Endothelial cell of umbilical vein (primary cell): ENCODE measurements around the gene PRDM8.

ENCODE experiments used
- EZH2 ChIP-seq: IDR thresholded peaks from 2 replicates; pipeline ENCODE4 v1.6.1; 2012; ENCODE audit warnings: borderline replicate concordance, low read depth, mild to moderate bottlenecking, moderate library complexity, low read length, inconsistent platforms; ENCODE audit not compliant: severe bottlenecking
- FOS ChIP-seq: IDR thresholded peaks from 2 replicates; pipeline ENCODE4 v1.6.1; 2011; ENCODE audit warnings: mild to moderate bottlenecking, low read length, moderate library complexity, borderline replicate concordance; ENCODE audit not compliant: insufficient read depth
- GATA2 ChIP-seq: IDR thresholded peaks from 2 replicates; pipeline ENCODE4 v1.7.0; 2011; ENCODE audit warnings: low read depth, mild to moderate bottlenecking, moderate library complexity, mixed read lengths, low read length; ENCODE audit not compliant: insufficient read length, insufficient read depth
- JUN ChIP-seq: IDR thresholded peaks from 2 replicates; pipeline ENCODE4 v1.6.1; 2011; ENCODE audit warnings: borderline replicate concordance, low read depth; ENCODE audit not compliant: insufficient read length, insufficient read depth
- MYC ChIP-seq: IDR thresholded peaks from one replicate; pipeline ENCODE4 v1.6.1; 2011; ENCODE audit warnings: mild to moderate bottlenecking, low read depth, low read length
- POLR2A ChIP-seq: IDR thresholded peaks from 2 replicates; pipeline ENCODE4 v1.6.1; 2012; ENCODE audit warnings: low read depth, mild to moderate bottlenecking, control low read depth, low read length
- POLR2AphosphoS5 ChIP-seq: IDR thresholded peaks from 2 replicates; pipeline ENCODE4 v1.6.1; 2012; ENCODE audit warnings: low read depth, mild to moderate bottlenecking, control low read depth, low read length, moderate library complexity; ENCODE audit not compliant: insufficient read depth
- TF ChIP-seq, protein P1 (sequence below), 2 donors: IDR thresholded peaks; 1 replicate in 1 of 2; 2 replicates in 1 of 2; pipeline ENCODE4 v1.5.1; 2011; ENCODE audit warnings: low read length in 2 of 2, mild to moderate bottlenecking in 2 of 2, moderate library complexity in 2 of 2, control low read depth in 1 of 2, inconsistent platforms in 1 of 2, low read depth in 1 of 2; ENCODE audit not compliant: insufficient read depth in 1 of 2; ENCODE audit errors: extremely low read depth in 1 of 2
- TF ChIP-seq, protein P2 (sequence below): IDR thresholded peaks from 2 replicates; pipeline ENCODE4 v1.6.1; 2011; ENCODE audit not compliant: insufficient read depth, insufficient read length

DNA sequence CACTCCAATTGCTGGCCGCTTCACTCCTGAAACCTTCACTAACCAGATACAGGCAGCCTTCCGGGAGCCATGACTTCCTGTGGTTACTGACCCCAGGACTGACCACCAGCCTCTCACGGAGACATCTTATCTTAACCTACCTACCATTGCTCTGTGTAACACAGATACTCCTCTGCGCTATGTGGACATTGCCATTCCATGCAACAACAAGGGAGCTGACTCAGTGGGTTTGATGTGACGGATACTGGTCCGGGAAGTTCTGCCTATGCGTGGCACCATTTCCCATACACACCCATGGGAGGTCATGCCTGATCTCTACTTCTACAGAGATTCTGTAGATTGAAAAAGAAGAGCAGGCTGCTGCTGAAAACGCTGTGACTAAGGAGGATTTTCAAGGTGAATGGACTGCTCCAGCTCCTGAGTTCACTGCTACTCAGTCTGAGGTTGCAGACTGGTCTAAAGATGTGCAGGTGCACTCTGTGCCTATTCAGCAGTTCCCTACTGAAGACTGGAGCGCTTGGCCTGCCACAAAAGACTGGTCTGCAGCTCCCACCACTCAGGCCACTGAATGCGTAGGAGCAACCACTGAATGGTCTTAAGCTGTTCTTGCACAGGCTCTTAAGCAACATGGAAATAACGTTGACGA lies 35.8 kb upstream of the PRDM8 start:
- TF ChIP-seq, protein P1, sequence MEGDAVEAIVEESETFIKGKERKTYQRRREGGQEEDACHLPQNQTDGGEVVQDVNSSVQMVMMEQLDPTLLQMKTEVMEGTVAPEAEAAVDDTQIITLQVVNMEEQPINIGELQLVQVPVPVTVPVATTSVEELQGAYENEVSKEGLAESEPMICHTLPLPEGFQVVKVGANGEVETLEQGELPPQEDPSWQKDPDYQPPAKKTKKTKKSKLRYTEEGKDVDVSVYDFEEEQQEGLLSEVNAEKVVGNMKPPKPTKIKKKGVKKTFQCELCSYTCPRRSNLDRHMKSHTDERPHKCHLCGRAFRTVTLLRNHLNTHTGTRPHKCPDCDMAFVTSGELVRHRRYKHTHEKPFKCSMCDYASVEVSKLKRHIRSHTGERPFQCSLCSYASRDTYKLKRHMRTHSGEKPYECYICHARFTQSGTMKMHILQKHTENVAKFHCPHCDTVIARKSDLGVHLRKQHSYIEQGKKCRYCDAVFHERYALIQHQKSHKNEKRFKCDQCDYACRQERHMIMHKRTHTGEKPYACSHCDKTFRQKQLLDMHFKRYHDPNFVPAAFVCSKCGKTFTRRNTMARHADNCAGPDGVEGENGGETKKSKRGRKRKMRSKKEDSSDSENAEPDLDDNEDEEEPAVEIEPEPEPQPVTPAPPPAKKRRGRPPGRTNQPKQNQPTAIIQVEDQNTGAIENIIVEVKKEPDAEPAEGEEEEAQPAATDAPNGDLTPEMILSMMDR (IDR thresholded peaks at IDR 0.05; ENCODE audit: extremely low read depth in 1 of 2, insufficient read depth in 1 of 2, low read depth in 1 of 2, low read length in 2 of 2) = no peak
- no peak for TF ChIP-seq POLR2AphosphoS5
- no peak for TF ChIP-seq EZH2
- TF ChIP-seq, protein P2, sequence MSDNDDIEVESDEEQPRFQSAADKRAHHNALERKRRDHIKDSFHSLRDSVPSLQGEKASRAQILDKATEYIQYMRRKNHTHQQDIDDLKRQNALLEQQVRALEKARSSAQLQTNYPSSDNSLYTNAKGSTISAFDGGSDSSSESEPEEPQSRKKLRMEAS = no peak
- TF ChIP-seq POLR2A = no peak
- no peak for TF ChIP-seq MYC
- no peak for TF ChIP-seq FOS
- TF ChIP-seq GATA2 = no peak
- no peak for TF ChIP-seq JUN
